ENCODE data around the gene BANK1.

DNA sequence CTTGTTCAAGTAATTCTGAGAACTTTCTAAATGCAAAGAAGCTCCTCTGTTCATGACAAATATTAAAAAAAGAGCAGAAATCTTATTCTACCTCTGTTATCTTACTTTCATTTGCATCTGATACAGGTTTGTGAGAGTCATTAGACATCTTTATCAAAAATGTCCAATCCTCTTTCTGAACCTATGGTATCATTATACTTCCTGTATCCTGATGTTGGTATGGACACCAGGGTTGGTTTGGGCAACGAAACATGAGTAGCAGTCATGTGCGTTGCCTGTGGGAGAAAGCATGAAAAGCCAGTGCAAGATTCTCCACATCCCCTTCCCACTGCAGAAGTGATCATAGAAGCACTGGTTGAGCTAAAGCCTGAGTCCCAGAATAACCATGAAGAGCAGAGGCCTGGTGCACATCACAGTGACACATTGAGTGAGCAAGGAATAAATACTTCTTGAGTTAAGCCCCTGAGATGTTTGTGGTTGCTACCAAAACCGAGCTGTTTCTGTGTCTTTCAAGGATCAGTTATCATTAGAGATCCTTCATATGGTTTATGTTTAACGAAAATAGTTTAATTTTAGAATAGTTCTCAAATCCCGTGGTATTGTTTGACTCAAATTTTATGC lies 197.2 kb downstream of the BANK1 start:
- no peak for TF ChIP-seq NRF1 (conservative IDR thresholded peaks at IDR 0.05; ENCODE audit: low read depth, low read length)
- no peak for TF ChIP-seq SIN3A (IDR thresholded peaks at IDR 0.05; ENCODE audit: low read depth, low read length)
- TF ChIP-seq NR2C1 (IDR thresholded peaks at IDR 0.05): no peak
- TF ChIP-seq POLR2AphosphoS5 (IDR thresholded peaks at IDR 0.05; ENCODE audit: low read length): no peak
- TF ChIP-seq, protein P1, sequence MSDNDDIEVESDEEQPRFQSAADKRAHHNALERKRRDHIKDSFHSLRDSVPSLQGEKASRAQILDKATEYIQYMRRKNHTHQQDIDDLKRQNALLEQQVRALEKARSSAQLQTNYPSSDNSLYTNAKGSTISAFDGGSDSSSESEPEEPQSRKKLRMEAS (IDR thresholded peaks at IDR 0.05; ENCODE audit: low read depth, low read length): no peak
- TF ChIP-seq MXI1 (IDR thresholded peaks at IDR 0.05; ENCODE audit: low read depth, low read length): no peak
- TF ChIP-seq, protein P2, sequence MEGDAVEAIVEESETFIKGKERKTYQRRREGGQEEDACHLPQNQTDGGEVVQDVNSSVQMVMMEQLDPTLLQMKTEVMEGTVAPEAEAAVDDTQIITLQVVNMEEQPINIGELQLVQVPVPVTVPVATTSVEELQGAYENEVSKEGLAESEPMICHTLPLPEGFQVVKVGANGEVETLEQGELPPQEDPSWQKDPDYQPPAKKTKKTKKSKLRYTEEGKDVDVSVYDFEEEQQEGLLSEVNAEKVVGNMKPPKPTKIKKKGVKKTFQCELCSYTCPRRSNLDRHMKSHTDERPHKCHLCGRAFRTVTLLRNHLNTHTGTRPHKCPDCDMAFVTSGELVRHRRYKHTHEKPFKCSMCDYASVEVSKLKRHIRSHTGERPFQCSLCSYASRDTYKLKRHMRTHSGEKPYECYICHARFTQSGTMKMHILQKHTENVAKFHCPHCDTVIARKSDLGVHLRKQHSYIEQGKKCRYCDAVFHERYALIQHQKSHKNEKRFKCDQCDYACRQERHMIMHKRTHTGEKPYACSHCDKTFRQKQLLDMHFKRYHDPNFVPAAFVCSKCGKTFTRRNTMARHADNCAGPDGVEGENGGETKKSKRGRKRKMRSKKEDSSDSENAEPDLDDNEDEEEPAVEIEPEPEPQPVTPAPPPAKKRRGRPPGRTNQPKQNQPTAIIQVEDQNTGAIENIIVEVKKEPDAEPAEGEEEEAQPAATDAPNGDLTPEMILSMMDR (IDR thresholded peaks at IDR 0.05 in 2 of 3, conservative IDR thresholded peaks at IDR 0.05 in 1 of 3; ENCODE audit: control insufficient read depth in 2 of 3, extremely low read depth in 1 of 3, insufficient read depth in 1 of 3, low read depth in 3 of 3, low read length in 3 of 3): no peak
- TF ChIP-seq POLR2A (IDR thresholded peaks at IDR 0.05; ENCODE audit: low read depth, low read length): no peak
- TF ChIP-seq KAT2A (conservative IDR thresholded peaks at IDR 0.05; ENCODE audit: control insufficient read depth, low read depth, low read length): no peak
- TF ChIP-seq RAD51 (IDR thresholded peaks at IDR 0.05): no peak
- TF ChIP-seq, protein P3, sequence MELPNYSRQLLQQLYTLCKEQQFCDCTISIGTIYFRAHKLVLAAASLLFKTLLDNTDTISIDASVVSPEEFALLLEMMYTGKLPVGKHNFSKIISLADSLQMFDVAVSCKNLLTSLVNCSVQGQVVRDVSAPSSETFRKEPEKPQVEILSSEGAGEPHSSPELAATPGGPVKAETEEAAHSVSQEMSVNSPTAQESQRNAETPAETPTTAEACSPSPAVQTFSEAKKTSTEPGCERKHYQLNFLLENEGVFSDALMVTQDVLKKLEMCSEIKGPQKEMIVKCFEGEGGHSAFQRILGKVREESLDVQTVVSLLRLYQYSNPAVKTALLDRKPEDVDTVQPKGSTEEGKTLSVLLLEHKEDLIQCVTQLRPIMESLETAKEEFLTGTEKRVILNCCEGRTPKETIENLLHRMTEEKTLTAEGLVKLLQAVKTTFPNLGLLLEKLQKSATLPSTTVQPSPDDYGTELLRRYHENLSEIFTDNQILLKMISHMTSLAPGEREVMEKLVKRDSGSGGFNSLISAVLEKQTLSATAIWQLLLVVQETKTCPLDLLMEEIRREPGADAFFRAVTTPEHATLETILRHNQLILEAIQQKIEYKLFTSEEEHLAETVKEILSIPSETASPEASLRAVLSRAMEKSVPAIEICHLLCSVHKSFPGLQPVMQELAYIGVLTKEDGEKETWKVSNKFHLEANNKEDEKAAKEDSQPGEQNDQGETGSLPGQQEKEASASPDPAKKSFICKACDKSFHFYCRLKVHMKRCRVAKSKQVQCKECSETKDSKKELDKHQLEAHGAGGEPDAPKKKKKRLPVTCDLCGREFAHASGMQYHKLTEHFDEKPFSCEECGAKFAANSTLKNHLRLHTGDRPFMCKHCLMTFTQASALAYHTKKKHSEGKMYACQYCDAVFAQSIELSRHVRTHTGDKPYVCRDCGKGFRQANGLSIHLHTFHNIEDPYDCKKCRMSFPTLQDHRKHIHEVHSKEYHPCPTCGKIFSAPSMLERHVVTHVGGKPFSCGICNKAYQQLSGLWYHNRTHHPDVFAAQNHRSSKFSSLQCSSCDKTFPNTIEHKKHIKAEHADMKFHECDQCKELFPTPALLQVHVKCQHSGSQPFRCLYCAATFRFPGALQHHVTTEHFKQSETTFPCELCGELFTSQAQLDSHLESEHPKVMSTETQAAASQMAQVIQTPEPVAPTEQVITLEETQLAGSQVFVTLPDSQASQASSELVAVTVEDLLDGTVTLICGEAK (IDR thresholded peaks at IDR 0.05; ENCODE audit: borderline replicate concordance): no peak
- no peak for TF ChIP-seq YY1 (IDR thresholded peaks at IDR 0.05; ENCODE audit: low read depth, low read length)

Data from GM12878 (cell line).